GM12878 (cell line): ENCODE data around the gene NAV2. TPM values are rescaled to one million over a fixed set of nuclear protein-coding genes. Genes with fewer than 3 reads are reported as not detected.

Experiments used
- ATAC-seq: fragments of 200-7000 bp; cut with Tn5 transposase; 3 replicates; pipeline ENCODE4 v1.9.1; 2020; ENCODE audit warnings: mild to moderate bottlenecking, moderate library complexity
- BruUV-seq: library from RNA; stranded (reverse); fragments of 400-500 nt; replicated peaks from 2 replicates; lab custom pipeline; 2021; lab: Mats Ljungman, UMichigan
- CTCF ChIA-PET: fragments of 300-600 bp; sonication (Branson Sonifier 250); formaldehyde crosslinking; extraction: SDS; loops from one replicate; lab custom pipeline; 2021; ENCODE audit warnings: inconsistent platforms; lab: Yijun Ruan, JAX
- POLR2A ChIA-PET: fragments of 350-600 bp; formaldehyde crosslinking; extraction: SDS; loops from one replicate; lab custom pipeline; 2021; ENCODE audit warnings: inconsistent platforms; lab: Charles Lee
- RAD21 ChIA-PET: fragments of 300-600 bp; sonication (Branson Sonifier 250); formaldehyde crosslinking; loops from one replicate; lab custom pipeline; 2023; ENCODE audit warnings: antibody characterized with exemption; ENCODE audit not compliant: unreplicated experiment; lab: Charles Lee
- SMC1A ChIA-PET: fragments of 300-600 bp; sonication (Branson Sonifier 250); formaldehyde crosslinking; loops from one replicate; lab custom pipeline; 2023; ENCODE audit not compliant: unreplicated experiment, uncharacterized antibody; lab: Charles Lee
- DNase-seq: peaks from one replicate; pipeline ENCODE4 v3.0.0-alpha.2; 2011; ENCODE audit warnings: low read depth, low spot score
- FAIRE-seq: peaks from 3 replicates; lab custom pipeline; 2011; peaks lifted over from hg19 to GRCh38; lab: Jason Lieb, UNC
- H2AFZ ChIP-seq: 2 replicates; pipeline ENCODE4 v1.6.0; 2011; ENCODE audit warnings: low read depth, low read length, control low read depth; ENCODE audit not compliant: control insufficient read depth
- H3K27ac ChIP-seq: 2 replicates; pipeline ENCODE4 v1.5.1; 2011; ENCODE audit warnings: control low read depth; ENCODE audit not compliant: control insufficient read depth, insufficient read depth
- H3K27me3 ChIP-seq, 2 experiments: replicated peaks in 1 of 2; 2 replicates each; pipeline versions ENCODE4 v1.6.0 to v1.6.1; 2011; ENCODE audit warnings: low read length in 1 of 2; ENCODE audit not compliant: control insufficient read depth in 2 of 2, insufficient read depth in 2 of 2
- H3K36me3 ChIP-seq, 2 experiments: 2 replicates each; pipeline ENCODE4 v1.5.1; 2011; ENCODE audit warnings: low read length in 1 of 2; ENCODE audit not compliant: control insufficient read depth in 2 of 2, insufficient read depth in 2 of 2
- H3K4me1 ChIP-seq: 2 replicates; pipeline ENCODE4 v1.6.1; 2011; ENCODE audit warnings: mild to moderate bottlenecking, low read length, moderate library complexity, mixed read lengths; ENCODE audit not compliant: control insufficient read depth, insufficient read depth
- H3K4me2 ChIP-seq: 2 replicates; pipeline ENCODE4 v1.6.0; 2011; ENCODE audit warnings: control low read depth; ENCODE audit not compliant: control insufficient read depth, insufficient read depth
- H3K4me3 ChIP-seq: fragments of 200-600 bp; sonication (generic); 2 replicates; pipeline ENCODE4 v1.5.1; 2016
- H3K79me2 ChIP-seq: 2 replicates; pipeline ENCODE4 v1.6.0; 2011; ENCODE audit warnings: low read length; ENCODE audit not compliant: control insufficient read depth, insufficient read depth
- H3K9ac ChIP-seq: 2 replicates; pipeline ENCODE4 v1.8.0; 2011; ENCODE audit warnings: low read length, control low read depth, mixed read lengths; ENCODE audit not compliant: control insufficient read depth, insufficient read depth
- H3K9me3 ChIP-seq: replicated peaks from 3 replicates; pipeline ENCODE4 v1.5.1; 2011; ENCODE audit warnings: mild to moderate bottlenecking, low read length; ENCODE audit not compliant: control insufficient read depth, insufficient read depth
- H4K20me1 ChIP-seq: 2 replicates; pipeline ENCODE4 v1.6.0; 2011; ENCODE audit not compliant: control insufficient read depth, insufficient read depth
- BHLHE40 ChIP-seq, 2 experiments: fragments of 450-650 bp in 1 of 2; IDR thresholded peaks; 2 replicates each; pipeline ENCODE4 v1.6.1; 2011 to 2017; ENCODE audit warnings: low read depth in 2 of 2, borderline replicate concordance in 1 of 2, improper control_type of control experiment in 1 of 2, low read length in 1 of 2, mild to moderate bottlenecking in 1 of 2
- CHD4 ChIP-seq: fragments of 200-600 bp; sonication (generic); IDR thresholded peaks from 2 replicates; pipeline ENCODE4 v1.6.1; 2016; ENCODE audit warnings: mild to moderate bottlenecking
- EZH2 ChIP-seq: IDR thresholded peaks from 2 replicates; pipeline ENCODE4 v1.6.1; 2012; ENCODE audit warnings: low read depth, mild to moderate bottlenecking, control low read depth, inconsistent platforms, low read length, borderline replicate concordance; ENCODE audit not compliant: control insufficient read depth
- GABPA ChIP-seq: IDR thresholded peaks from 2 replicates; pipeline ENCODE4 v1.6.1; 2014; ENCODE audit warnings: antibody characterized with exemption, low read depth, mild to moderate bottlenecking, inconsistent platforms
- HDAC6 ChIP-seq: fragments of 200-600 bp; sonication (generic); IDR thresholded peaks from one replicate; pipeline ENCODE4 v1.8.0; 2017; ENCODE audit warnings: antibody characterized with exemption; ENCODE audit not compliant: unreplicated experiment
- HDGF ChIP-seq: fragments of 450-650 bp; IDR thresholded peaks from 2 replicates; pipeline ENCODE4 v1.6.1; 2016; ENCODE audit warnings: antibody characterized with exemption
- IRF4 ChIP-seq: IDR thresholded peaks from 2 replicates; pipeline ENCODE4 v1.6.1; 2011; ENCODE audit warnings: low read depth, low read length
- KDM1A ChIP-seq: fragments of 200-600 bp; sonication (generic); IDR thresholded peaks from 2 replicates; pipeline ENCODE4 v1.6.1; 2016; ENCODE audit warnings: borderline replicate concordance
- MEF2B ChIP-seq: fragments of 450-650 bp; IDR thresholded peaks from 2 replicates; pipeline ENCODE4 v1.6.1; 2018; ENCODE audit warnings: mild to moderate bottlenecking, moderate library complexity; ENCODE audit not compliant: partially characterized antibody, poor library complexity, severe bottlenecking
- NFYA ChIP-seq: IDR thresholded peaks from 2 replicates; pipeline ENCODE4 v1.6.1; 2011; ENCODE audit warnings: low read depth, mild to moderate bottlenecking, low read length, improper control_type of control experiment, borderline replicate concordance
- NFYB ChIP-seq: IDR thresholded peaks from 2 replicates; pipeline ENCODE4 v1.6.1; 2011; ENCODE audit warnings: low read depth, mild to moderate bottlenecking, low read length, improper control_type of control experiment, moderate library complexity; ENCODE audit not compliant: insufficient read depth
- NR2C2 ChIP-seq: IDR thresholded peaks from 2 replicates; pipeline ENCODE4 v1.6.1; 2011; ENCODE audit warnings: borderline replicate concordance, low read depth; ENCODE audit not compliant: control insufficient read depth, insufficient read length
- PAX5 ChIP-seq: IDR thresholded peaks from 2 replicates; pipeline ENCODE4 v1.6.1; 2011; ENCODE audit warnings: low read depth, low read length, borderline replicate concordance
- RAD51 ChIP-seq: fragments of 450-650 bp; IDR thresholded peaks from 2 replicates; pipeline ENCODE4 v1.6.1; 2016; ENCODE audit warnings: moderate library complexity, mild to moderate bottlenecking, inconsistent platforms
- ZBTB4 ChIP-seq: fragments of 450-650 bp; formaldehyde crosslinking; IDR thresholded peaks from 2 replicates; pipeline ENCODE4 v1.4.0; 2022; ENCODE audit warnings: mild to moderate bottlenecking, moderate library complexity
- ZNF24 ChIP-seq: fragments of 450-650 bp; IDR thresholded peaks from 2 replicates; pipeline ENCODE4 v1.6.1; 2017; ENCODE audit warnings: antibody characterized with exemption, mild to moderate bottlenecking
- ZNF687 ChIP-seq: fragments of 450-650 bp; IDR thresholded peaks from 2 replicates; pipeline ENCODE4 v1.6.1; 2017; ENCODE audit warnings: mild to moderate bottlenecking, moderate library complexity
- in situ Hi-C: fragments of 300-500 bp; cut with MboI; formaldehyde crosslinking; loops from 9 replicates; pipeline ENCODE4 v1.14.3; 2018; ENCODE audit warnings: mixed read lengths
- intact Hi-C: fragments of 100-400 bp; cut with micrococcal nuclease; formaldehyde crosslinking; loops from one replicate; pipeline ENCODE4 v1.14.2; 2022; ENCODE audit not compliant: unreplicated experiment
- polyA plus RNA-seq, 11 experiments: library from polyadenylated mRNA; depleted of rRNA in 4 of 11; unstranded in 6 of 11; stranded (reverse) in 5 of 11; fragments of >200 nt; fragmentation: Nextera tagmentation in 4 of 11; fragmentation: Illumina TruSeq in 1 of 11; extraction: Ambion mirVana in 4 of 11; extraction: Trizol in 1 of 11; gene quantifications; 1 replicate in 1 of 11; 2 replicates in 10 of 11; pipeline versions ENCODE4 v1.2.1 to v1.2.3, GENCODE V29; 2011 to 2016; ENCODE audit warnings: inconsistent platforms in 2 of 11, missing spikeins in 2 of 11, low read depth in 1 of 11
- total RNA-seq, 4 experiments: library from RNA; depleted of rRNA in 3 of 4; stranded (reverse); fragments of >200 nt in 3 of 4; fragmentation: Illumina TruSeq in 1 of 4; extraction: Trizol in 1 of 4; gene quantifications; 2 replicates each; pipeline versions ENCODE4 v1.2.1 to v1.2.3, GENCODE V29; 2013 to 2021

Gene NAV2
- total and polyA plus RNA-seq, 10 of the 15 experiments (the other 5 are each of a cell fraction or from before 2014, with no cell fraction given), result 0.35 to 6.1 (median 1.1) TPM

- RAD21 ChIA-PET, result interaction anchor here (0.7 kb wide), 1 partner anchor 26 kb away, joined by 3 read pairs; no protein-coding TSS in a partner anchor
- H3K27ac ChIP-seq, result no peak overlapping the region
- POLR2A ChIA-PET, result no interaction called here
- no peak overlapping the region for H3K9ac ChIP-seq
- no peaks in the 10 kb centered on the region for H3K36me3 ChIP-seq
- SMC1A ChIA-PET, result interaction anchor here (0.6 to 1.1 kb wide), 2 partner anchors 14 to 801 kb away, joined by 3 to 4 read pairs; no protein-coding TSS in a partner anchor
- no peaks in the 10 kb centered on the region for H4K20me1 ChIP-seq
- FAIRE-seq (no peak), DNase-seq (no peak), ATAC-seq (no peak)
- CTCF ChIA-PET, result interaction anchor here (1.9 to 3.3 kb wide), 2 partner anchors 9 to 217 kb away, joined by 9 to 17 read pairs; no protein-coding TSS in a partner anchor
- no peak overlapping the region for H2AFZ ChIP-seq
- H3K4me3 ChIP-seq, result no peak overlapping the region
- H3K4me1 ChIP-seq, result no peaks in the 10 kb centered on the region
- H3K27me3 ChIP-seq, result peaks cover 0 to 3% of the 10 kb centered on the region in 2 experiments
- no peak for TF ChIP-seq NR2C2
- TF ChIP-seq NFYA, result no peak
- TF ChIP-seq MEF2B, result no peak
- no peak for TF ChIP-seq ZNF24
- TF ChIP-seq ZBTB4 (CRISPR knock-in tag), result no peak
- TF ChIP-seq KDM1A, result no peak
- TF ChIP-seq ZNF687, result no peak
- TF ChIP-seq HDGF, result no peak
- no peak for TF ChIP-seq EZH2
- TF ChIP-seq CHD4, result no peak
- no peak for TF ChIP-seq GABPA
- TF ChIP-seq BHLHE40 (IDR thresholded peaks at IDR 0.05; ENCODE audit: borderline replicate concordance in 1 of 2, low read depth in 2 of 2, low read length in 1 of 2), result no peak
- no peak for TF ChIP-seq IRF4
- no peak for TF ChIP-seq RAD51
- no peak for TF ChIP-seq NFYB
- TF ChIP-seq HDAC6, result no peak
- TF ChIP-seq PAX5, result no peak
- no peaks in the 10 kb centered on the region for H3K79me2 ChIP-seq
- intact Hi-C loops (loop anchor here (10.0 kb wide), 1 partner anchor 57 kb away; no protein-coding TSS in a partner anchor), in situ Hi-C loops (no loop called here)
- no TSS peak for BruUV-seq
- H3K4me2 ChIP-seq, result no peak overlapping the region
- no peaks in the 10 kb centered on the region for H3K9me3 ChIP-seq
These were observed 425.0 kb downstream of the NAV2 start for GRCh38 chr11:20137637-20138036.
